CD14-positive monocyte (primary cell): ENCODE results near the gene OXER1. TPM values are rescaled to one million over a fixed set of nuclear protein-coding genes. Genes with fewer than 3 reads are reported as not detected.

Source experiments
- DNase-seq, 3 donors: peaks; one replicate each; pipeline ENCODE4 v3.0.0-alpha.2; 2011 to 2022
- H2AFZ ChIP-seq: 2 replicates; pipeline ENCODE4 v1.6.0; 2012; ENCODE audit warnings: mild to moderate bottlenecking, low read depth, low read length, inconsistent platforms; ENCODE audit not compliant: insufficient read depth, poor library complexity, severe bottlenecking
- H3K27ac ChIP-seq, 2 donors: 1 replicate in 1 of 2; 2 replicates in 1 of 2; pipeline ENCODE4 v1.5.1; 2012 to 2013; ENCODE audit warnings: low read length in 2 of 2, control low read depth in 1 of 2, inconsistent platforms in 1 of 2, low read depth in 1 of 2, mild to moderate bottlenecking in 1 of 2
- H3K27me3 ChIP-seq, 2 donors: one replicate each; pipeline versions ENCODE4 v1.6.0 to v1.6.1; 2011 to 2013; ENCODE audit warnings: low read length in 2 of 2; ENCODE audit not compliant: control insufficient read depth in 2 of 2, insufficient read depth in 2 of 2
- H3K36me3 ChIP-seq, 2 donors: replicated peaks in 1 of 2; 1 replicate in 1 of 2; 2 replicates in 1 of 2; pipeline versions ENCODE4 v1.5.1 to v1.6.1; 2012 to 2013; ENCODE audit warnings: low read length in 2 of 2, control low read depth in 1 of 2, inconsistent platforms in 1 of 2, mild to moderate bottlenecking in 1 of 2; ENCODE audit not compliant: insufficient read depth in 2 of 2, control insufficient read depth in 1 of 2
- H3K4me1 ChIP-seq, 2 donors: 1 replicate in 1 of 2; 2 replicates in 1 of 2; pipeline versions ENCODE4 v1.5.1 to v1.6.1; 2012 to 2013; ENCODE audit warnings: low read length in 2 of 2, control low read depth in 1 of 2, inconsistent platforms in 1 of 2, mild to moderate bottlenecking in 1 of 2, moderate library complexity in 1 of 2; ENCODE audit not compliant: insufficient read depth in 2 of 2, control insufficient read depth in 1 of 2
- H3K4me2 ChIP-seq: replicated peaks from 2 replicates; pipeline ENCODE3; 2012; ENCODE audit warnings: low read length, moderate library complexity, mild to moderate bottlenecking; ENCODE audit not compliant: poor library complexity, severe bottlenecking; ENCODE audit errors: extremely low read depth
- H3K4me3 ChIP-seq, 3 experiments: fragments of 200-600 bp in 1 of 3; sonication (generic) in 1 of 3; replicated peaks in 1 of 3; 1 replicate in 2 of 3; 2 replicates in 1 of 3; pipeline ENCODE4 v1.5.1; 2011 to 2013; ENCODE audit warnings: low read length in 3 of 3, mild to moderate bottlenecking in 3 of 3, control low read depth in 2 of 3, low read depth in 2 of 3, inconsistent platforms in 1 of 3, moderate library complexity in 1 of 3
- H3K79me2 ChIP-seq: 2 replicates; pipeline ENCODE4 v1.6.0; 2012; ENCODE audit warnings: mild to moderate bottlenecking, control low read depth, inconsistent platforms, low read length, moderate library complexity; ENCODE audit not compliant: insufficient read depth
- H3K9ac ChIP-seq: 2 replicates; pipeline ENCODE4 v1.6.0; 2017; ENCODE audit warnings: low read length, mild to moderate bottlenecking; ENCODE audit not compliant: insufficient read depth, poor library complexity, severe bottlenecking
- H3K9me3 ChIP-seq, 2 donors: replicated peaks in 1 of 2; 1 replicate in 1 of 2; 2 replicates in 1 of 2; pipeline versions ENCODE4 v1.5.1 to v1.6.1; 2012 to 2013; ENCODE audit warnings: low read length in 2 of 2, control low read depth in 1 of 2; ENCODE audit not compliant: control insufficient read depth in 1 of 2, insufficient read depth in 1 of 2
- H4K20me1 ChIP-seq: 2 replicates; pipeline ENCODE4 v1.6.0; 2012; ENCODE audit warnings: mild to moderate bottlenecking, low read length, control low read depth, moderate library complexity; ENCODE audit not compliant: insufficient read depth
- H3K27ac Mint-ChIP-seq, 7 donors: one replicate each; pipeline ENCODE4 v1.8.0; 2020; ENCODE audit warnings: mild to moderate bottlenecking in 7 of 7, mixed read lengths in 7 of 7, moderate library complexity in 6 of 7, inconsistent platforms in 2 of 7
- H3K27me3 Mint-ChIP-seq, 3 donors: one replicate each; pipeline ENCODE4 v1.8.0; 2021 to 2022; ENCODE audit warnings: low read depth in 3 of 3, mild to moderate bottlenecking in 3 of 3, mixed read lengths in 3 of 3, moderate library complexity in 3 of 3, inconsistent platforms in 1 of 3
- H3K36me3 Mint-ChIP-seq, 2 donors: one replicate each; pipeline ENCODE4 v1.8.0; 2020; ENCODE audit warnings: mixed read lengths in 2 of 2, inconsistent platforms in 1 of 2, mild to moderate bottlenecking in 1 of 2
- H3K4me1 Mint-ChIP-seq: one replicate; pipeline ENCODE4 v1.8.0; 2020; ENCODE audit warnings: mild to moderate bottlenecking, mixed read lengths
- H3K4me3 Mint-ChIP-seq, 2 donors: one replicate each; pipeline ENCODE4 v1.8.0; 2020; ENCODE audit warnings: mild to moderate bottlenecking in 2 of 2, mixed read lengths in 2 of 2, moderate library complexity in 1 of 2
- H3K9me3 Mint-ChIP-seq, 7 donors: one replicate each; pipeline ENCODE4 v1.8.0; 2020 to 2022; ENCODE audit warnings: mixed read lengths in 7 of 7, mild to moderate bottlenecking in 6 of 7, moderate library complexity in 6 of 7, inconsistent platforms in 2 of 7
- CTCF ChIP-seq: fragments of 200-600 bp; IDR thresholded peaks from one replicate; pipeline ENCODE4 v1.8.0; 2022; ENCODE audit warnings: antibody characterized with exemption, mild to moderate bottlenecking
- WGBS: methylation state at CpG from one replicate; pipeline ENCODE4 v1.1.5; 2013; ENCODE audit warnings: missing lambda C conversion rate; ENCODE audit not compliant: insufficient coverage; 5-methylcytosine and 5-hydroxymethylcytosine counted together
- intact Hi-C, 2 donors: fragments of 100-400 bp; cut with micrococcal nuclease; formaldehyde crosslinking; loops; one replicate each; pipeline versions ENCODE4 v1.15.0 to v1.15.1; 2023
- polyA plus RNA-seq, 3 donors: library from polyadenylated mRNA; depleted of rRNA in 1 of 3; unstranded in 2 of 3; stranded (reverse) in 1 of 3; fragments of 300-500 nt in 2 of 3; fragments of >200 nt in 1 of 3; fragmentation: Illumina TruSeq in 2 of 3; gene quantifications; 1 replicate in 2 of 3; 2 replicates in 1 of 3; pipeline ENCODE4 v1.2.3, GENCODE V29; 2012 to 2021

The OXER1 gene
- polyA plus RNA-seq, 3 donors, result 3.8 to 13.3 (median 5.7) TPM

- no peak overlapping the region for H3K4me3 ChIP-seq
- H3K79me2 ChIP-seq, result peaks cover 19% of the 10 kb centered on the region
- H2AFZ ChIP-seq, result no peak overlapping the region
- intact Hi-C loops, result loop anchor here (5.0 kb wide), 2 partner anchors 38 to 43 kb away; partner anchors contain the start of gene OXER1 (in 1 of the 2)
- no peaks in the 10 kb centered on the region for H3K27me3 ChIP-seq
- peak overlapping the region in 1 of 7 donors; percentile 6 for H3K27ac Mint-ChIP-seq
- no peak overlapping the region for H3K9ac ChIP-seq
- H3K4me1 ChIP-seq, result peaks cover 27 to 44% of the 10 kb centered on the region in 2 donors
- peaks cover 0 to 5% (median 0%) of the 10 kb centered on the region in 7 donors for H3K9me3 Mint-ChIP-seq
- H3K4me3 Mint-ChIP-seq, result no peak overlapping the region
- peaks cover 8 to 31% of the 10 kb centered on the region in 2 donors for H3K36me3 ChIP-seq
- no peak for TF ChIP-seq CTCF
- no peak overlapping the region for H3K4me2 ChIP-seq
- DNase-seq, result no peak
- no peaks in the 10 kb centered on the region for H3K9me3 ChIP-seq
- peaks cover 42% of the 10 kb centered on the region for H3K4me1 Mint-ChIP-seq
- H3K27me3 Mint-ChIP-seq, result peaks cover 0 to 6% (median 0%) of the 10 kb centered on the region in 3 donors
- H3K36me3 Mint-ChIP-seq, result peaks cover 37 to 49% of the 10 kb centered on the region in 2 donors
- WGBS, result 83% methylated on average over 1 of the region's 4 CpGs
- peaks cover 12% of the 10 kb centered on the region for H4K20me1 ChIP-seq
- peak overlapping the region in 1 of 2 donors; percentile 51 for H3K27ac ChIP-seq
These were observed 35.9 kb upstream of the OXER1 start for GRCh38 chr2:42799881-42800280.

GRCh38 chr2:42797281-42797680 lies 33.3 kb upstream of the OXER1 start:
- peaks cover 49% of the 10 kb centered on the region for H3K4me1 Mint-ChIP-seq
- no peaks in the 10 kb centered on the region for H3K9me3 ChIP-seq
- no peak overlapping the region for H3K9ac ChIP-seq
- TF ChIP-seq CTCF, result no peak
- H3K27ac Mint-ChIP-seq, result peak overlapping the region in 1 of 7 donors; percentile 40
- peaks cover 0 to 6% (median 2%) of the 10 kb centered on the region in 3 donors for H3K27me3 Mint-ChIP-seq
- no peak overlapping the region for H2AFZ ChIP-seq
- intact Hi-C loops, result no loop called here
- H3K4me2 ChIP-seq, result no peak overlapping the region
- peaks cover 11 to 38% of the 10 kb centered on the region in 2 donors for H3K36me3 ChIP-seq
- peaks cover 45% of the 10 kb centered on the region for H3K79me2 ChIP-seq
- WGBS, result 74% methylated on average over 5 of the region's 6 CpGs
- H3K4me3 Mint-ChIP-seq, result no peak overlapping the region
- H3K9me3 Mint-ChIP-seq, result peaks cover 0 to 2% (median 0%) of the 10 kb centered on the region in 7 donors
- no peaks in the 10 kb centered on the region for H3K27me3 ChIP-seq
- no peak for DNase-seq
- peaks cover 25 to 44% of the 10 kb centered on the region in 2 donors for H3K4me1 ChIP-seq
- H3K36me3 Mint-ChIP-seq, result peaks cover 48 to 56% of the 10 kb centered on the region in 2 donors
- H3K4me3 ChIP-seq, result no peak overlapping the region
- H4K20me1 ChIP-seq, result peaks cover 12% of the 10 kb centered on the region
- no peak overlapping the region for H3K27ac ChIP-seq
